ENCODE data around the gene CARMIL1. TPM values are rescaled to one million over a fixed set of nuclear protein-coding genes. Genes with fewer than 3 reads are reported as not detected.
A peak's percentile ranks its signal among the peaks of the same experiment; 100 is the strongest.

The CARMIL1 gene
- polyA plus RNA-seq, 4 donors, result 35.3 to 74.5 (median 47.2) TPM

DNA sequence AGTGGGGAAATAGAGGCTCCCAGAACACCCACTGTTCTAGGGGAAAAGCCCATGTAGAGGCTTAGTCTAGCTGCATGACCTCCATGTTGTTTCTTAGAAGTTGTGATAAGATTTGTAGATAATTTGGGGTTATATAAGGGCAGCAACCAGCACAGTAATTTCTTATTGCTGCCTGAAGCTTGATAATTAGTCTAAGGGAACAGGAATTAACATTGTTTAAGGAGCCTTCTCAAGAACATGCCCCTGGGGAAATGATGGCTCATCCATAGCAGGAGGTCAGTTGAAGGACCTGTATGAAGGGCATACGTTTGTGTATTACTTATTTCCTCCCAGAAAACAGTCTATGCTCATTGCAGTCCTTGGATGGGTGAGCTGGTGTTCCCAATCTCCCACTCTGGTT lies 202.1 kb downstream of the CARMIL1 start:
- DNase-seq, result no peak
- peaks cover 0 to 12% (median 9%) of the 10 kb centered on the region in 3 donors for H3K36me3 ChIP-seq (ENCODE audit: control insufficient read depth in 3 of 3, insufficient read depth in 2 of 3, low read depth in 1 of 3, low read length in 3 of 3)
- no peak overlapping the region for H3K27ac ChIP-seq (ENCODE audit: low read depth in 1 of 3, low read length in 2 of 3)
- H3K4me1 ChIP-seq (ENCODE audit: control insufficient read depth in 3 of 3, insufficient read depth in 2 of 3, low read depth in 1 of 3, low read length in 2 of 3), result peaks cover 0 to 4% (median 0%) of the 10 kb centered on the region in 3 donors
- FAIRE-seq, result no peak
- 81 to 88% (median 85%) methylated on average over 1 of the region's 1 CpG for WGBS, 3 donors
- H3K4me3 ChIP-seq (ENCODE audit: low read depth in 1 of 3, low read length in 3 of 3), result no peak overlapping the region
- H3K27me3 ChIP-seq (ENCODE audit: control insufficient read depth in 3 of 3, insufficient read depth in 3 of 3, low read length in 3 of 3), result no peaks in the 10 kb centered on the region
- H3K9me3 ChIP-seq (ENCODE audit: control insufficient read depth in 2 of 2, insufficient read depth in 1 of 2, low read depth in 1 of 2, low read length in 1 of 2), result no peaks in the 10 kb centered on the region

DNA sequence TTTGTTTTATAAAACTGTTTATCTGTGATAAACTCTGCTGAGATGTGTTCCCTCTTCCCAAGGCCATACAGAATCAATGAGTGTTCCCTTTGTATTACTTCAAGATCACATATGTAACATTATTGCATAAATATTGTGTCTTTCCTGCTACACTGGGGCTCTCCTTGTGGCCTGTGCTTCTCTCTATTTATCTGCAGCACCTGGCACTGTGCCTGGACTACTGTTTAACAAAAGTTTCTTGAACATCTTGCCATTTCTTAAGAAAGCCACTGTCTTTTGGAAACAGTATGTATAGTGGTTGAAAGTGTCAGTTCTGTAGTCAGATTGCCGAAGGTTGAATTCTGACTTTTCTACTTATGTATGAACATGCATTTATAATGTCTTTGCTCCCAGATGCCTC lies 203.8 kb downstream of the CARMIL1 start:
- no peaks in the 10 kb centered on the region for H3K9me3 ChIP-seq (ENCODE audit: control insufficient read depth in 2 of 2, insufficient read depth in 1 of 2, low read depth in 1 of 2, low read length in 1 of 2)
- no peak for FAIRE-seq
- H3K4me1 ChIP-seq (ENCODE audit: control insufficient read depth in 3 of 3, insufficient read depth in 2 of 3, low read depth in 1 of 3, low read length in 2 of 3), result peaks cover 0 to 4% (median 0%) of the 10 kb centered on the region in 3 donors
- H3K27ac ChIP-seq (ENCODE audit: low read depth in 1 of 3, low read length in 2 of 3), result no peak overlapping the region
- peaks cover 0 to 12% (median 10%) of the 10 kb centered on the region in 3 donors for H3K36me3 ChIP-seq (ENCODE audit: control insufficient read depth in 3 of 3, insufficient read depth in 2 of 3, low read depth in 1 of 3, low read length in 3 of 3)
- 80 to 100% (median 92%) methylated on average over 1 of the region's 1 CpG for WGBS, 3 donors
- DNase-seq, result no peak
- H3K27me3 ChIP-seq (ENCODE audit: control insufficient read depth in 3 of 3, insufficient read depth in 3 of 3, low read length in 3 of 3), result no peaks in the 10 kb centered on the region
- no peak overlapping the region for H3K4me3 ChIP-seq (ENCODE audit: low read depth in 1 of 3, low read length in 3 of 3)

DNA sequence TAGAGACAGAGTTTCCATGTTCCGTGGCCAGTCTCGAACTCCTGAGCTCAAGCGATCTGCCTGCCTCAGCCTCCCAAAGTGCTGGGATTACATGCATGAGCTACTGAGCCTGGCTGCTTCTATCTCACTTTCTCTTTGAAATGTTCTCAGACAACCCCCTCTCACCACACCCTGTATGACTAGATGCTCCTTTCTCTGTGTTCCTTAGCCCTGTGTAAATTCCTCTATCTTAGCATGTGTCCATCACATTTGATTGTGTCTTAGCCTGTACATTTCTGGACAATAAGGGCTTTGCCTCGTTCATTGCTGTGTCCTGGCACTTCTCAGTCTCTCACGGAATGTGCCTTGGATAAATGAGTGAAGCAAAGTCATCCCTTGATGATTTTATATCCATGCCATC lies 204.8 kb downstream of the CARMIL1 start:
- Histone ChIP-seq H3K9me3 (ENCODE audit: control insufficient read depth in 2 of 2, insufficient read depth in 1 of 2, low read depth in 1 of 2, low read length in 1 of 2) (no peaks in the 10 kb centered on the region), H3K4me3 (ENCODE audit: low read depth in 1 of 3, low read length in 3 of 3) (no peak overlapping the region), H3K4me1 (ENCODE audit: control insufficient read depth in 3 of 3, insufficient read depth in 2 of 3, low read depth in 1 of 3, low read length in 2 of 3) (peaks cover 0 to 4% (median 0%) of the 10 kb centered on the region in 3 donors), H3K36me3 (ENCODE audit: control insufficient read depth in 3 of 3, insufficient read depth in 2 of 3, low read depth in 1 of 3, low read length in 3 of 3) (peaks cover 0 to 15% (median 12%) of the 10 kb centered on the region in 3 donors), H3K27ac (ENCODE audit: low read depth in 1 of 3, low read length in 2 of 3) (no peak overlapping the region), H3K27me3 (ENCODE audit: control insufficient read depth in 3 of 3, insufficient read depth in 3 of 3, low read length in 3 of 3) (no peaks in the 10 kb centered on the region)
- no peak for DNase-seq
- 91% methylated on average over 5 of the region's 5 CpGs for WGBS, 3 donors
- no peak for FAIRE-seq

DNA sequence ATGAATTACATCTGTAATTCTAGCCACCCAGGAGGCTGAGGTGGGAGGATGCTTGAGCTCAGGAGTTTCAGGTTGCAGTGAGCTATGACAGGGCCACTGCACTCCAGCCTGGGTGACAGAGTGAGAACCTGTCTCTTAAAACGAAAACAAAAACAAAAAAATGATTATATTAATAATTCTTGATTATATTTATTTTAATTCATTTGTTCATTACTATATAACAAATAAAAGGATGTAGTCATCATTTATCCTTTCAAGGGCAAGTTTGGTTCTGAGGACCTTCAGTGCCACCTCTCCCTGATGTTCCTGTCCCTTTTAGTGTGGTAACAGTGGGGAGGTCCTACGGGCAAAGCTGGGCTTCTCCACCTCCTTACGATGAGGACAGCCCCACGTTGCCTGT lies 205.7 kb downstream of the CARMIL1 start:
- Histone ChIP-seq H3K36me3 (ENCODE audit: control insufficient read depth in 3 of 3, insufficient read depth in 2 of 3, low read depth in 1 of 3, low read length in 3 of 3) (peaks cover 0 to 15% (median 12%) of the 10 kb centered on the region in 3 donors), H3K4me1 (ENCODE audit: control insufficient read depth in 3 of 3, insufficient read depth in 2 of 3, low read depth in 1 of 3, low read length in 2 of 3) (peaks cover 0 to 4% (median 0%) of the 10 kb centered on the region in 3 donors), H3K4me3 (ENCODE audit: low read depth in 1 of 3, low read length in 3 of 3) (no peak overlapping the region), H3K27me3 (ENCODE audit: control insufficient read depth in 3 of 3, insufficient read depth in 3 of 3, low read length in 3 of 3) (no peaks in the 10 kb centered on the region), H3K9me3 (ENCODE audit: control insufficient read depth in 2 of 2, insufficient read depth in 1 of 2, low read depth in 1 of 2, low read length in 1 of 2) (no peaks in the 10 kb centered on the region), H3K27ac (ENCODE audit: low read depth in 1 of 3, low read length in 2 of 3) (no peak overlapping the region)
- DNase-seq, result no peak
- no peak for FAIRE-seq
- WGBS, 3 donors, result 82 to 89% (median 89%) methylated on average over 4 of the region's 4 CpGs

DNA sequence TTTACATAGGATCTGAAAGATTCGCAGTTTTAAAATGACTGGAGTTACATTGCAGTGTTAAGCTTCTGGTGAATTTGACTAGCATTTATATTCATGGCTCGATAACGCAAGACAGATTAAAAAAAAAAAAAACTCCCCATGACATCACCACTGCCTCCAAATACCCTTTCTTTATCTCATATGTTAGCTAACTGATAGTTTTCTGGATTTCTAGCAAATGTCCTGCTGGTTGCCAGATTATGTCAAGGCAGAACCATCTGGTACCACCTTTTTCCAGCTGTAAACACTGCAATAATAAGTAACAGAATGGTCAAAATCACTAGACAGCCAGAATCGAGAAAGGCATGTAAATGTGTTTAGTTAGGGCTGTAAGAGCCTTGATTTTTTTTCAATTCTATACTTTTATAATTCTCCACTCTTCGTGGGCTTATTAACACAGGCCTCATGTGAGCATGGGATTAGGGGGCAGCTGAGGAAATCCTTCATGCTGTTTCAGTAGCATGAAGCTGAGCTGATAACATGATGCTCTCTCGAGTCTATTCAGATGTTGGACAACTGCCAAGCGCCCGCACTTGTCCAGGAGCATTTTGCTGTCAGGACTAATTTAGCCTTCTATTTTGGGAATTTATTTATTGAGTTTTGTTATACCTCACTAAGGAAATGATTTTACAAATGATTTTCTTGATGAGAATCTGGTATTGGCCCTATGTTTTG lies 206.8 kb downstream of the CARMIL1 start:
- H3K36me3 ChIP-seq (ENCODE audit: control insufficient read depth in 3 of 3, insufficient read depth in 2 of 3, low read depth in 1 of 3, low read length in 3 of 3), result peaks cover 0 to 17% (median 13%) of the 10 kb centered on the region in 3 donors
- 29 to 45% (median 36%) methylated on average over 8 of the region's 8 CpGs for WGBS, 3 donors
- no peak overlapping the region for H3K27ac ChIP-seq (ENCODE audit: low read depth in 1 of 3, low read length in 2 of 3)
- H3K27me3 ChIP-seq (ENCODE audit: control insufficient read depth in 3 of 3, insufficient read depth in 3 of 3, low read length in 3 of 3), result no peaks in the 10 kb centered on the region
- H3K9me3 ChIP-seq (ENCODE audit: control insufficient read depth in 2 of 2, insufficient read depth in 1 of 2, low read depth in 1 of 2, low read length in 1 of 2), result no peaks in the 10 kb centered on the region
- H3K4me1 ChIP-seq (ENCODE audit: control insufficient read depth in 3 of 3, insufficient read depth in 2 of 3, low read depth in 1 of 3, low read length in 2 of 3), result peaks cover 0 to 4% (median 3%) of the 10 kb centered on the region in 3 donors
- FAIRE-seq, result no peak
- no peak overlapping the region for H3K4me3 ChIP-seq (ENCODE audit: low read depth in 1 of 3, low read length in 3 of 3)
- DNase-seq, result peak in 1 of 2 donors; percentile 39

DNA sequence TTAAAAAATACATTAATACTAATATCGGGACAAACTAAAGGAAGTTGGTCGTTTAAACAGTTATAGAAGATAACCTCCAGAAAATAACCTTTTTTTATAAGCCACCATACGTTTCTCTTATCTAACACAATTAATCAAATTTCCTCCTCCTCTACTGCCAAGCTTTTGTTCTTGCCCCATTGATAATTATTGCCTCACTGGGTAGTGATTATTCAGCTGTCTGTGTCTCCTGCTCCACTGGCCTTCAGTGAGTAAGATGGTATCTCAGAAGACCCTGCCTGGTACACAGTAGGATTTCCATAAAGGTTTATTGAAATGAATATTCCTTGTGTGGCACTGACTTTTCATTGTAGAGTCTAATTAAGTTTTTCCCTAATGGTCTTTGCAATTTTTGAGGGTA lies 207.4 kb downstream of the CARMIL1 start:
- WGBS, 3 donors, result 7 to 56% (median 25%) methylated on average over 3 of the region's 3 CpGs
- DNase-seq, result peak in 1 of 2 donors; percentile 11
- H3K4me3 ChIP-seq (ENCODE audit: low read depth in 1 of 3, low read length in 3 of 3), result no peak overlapping the region

DNA sequence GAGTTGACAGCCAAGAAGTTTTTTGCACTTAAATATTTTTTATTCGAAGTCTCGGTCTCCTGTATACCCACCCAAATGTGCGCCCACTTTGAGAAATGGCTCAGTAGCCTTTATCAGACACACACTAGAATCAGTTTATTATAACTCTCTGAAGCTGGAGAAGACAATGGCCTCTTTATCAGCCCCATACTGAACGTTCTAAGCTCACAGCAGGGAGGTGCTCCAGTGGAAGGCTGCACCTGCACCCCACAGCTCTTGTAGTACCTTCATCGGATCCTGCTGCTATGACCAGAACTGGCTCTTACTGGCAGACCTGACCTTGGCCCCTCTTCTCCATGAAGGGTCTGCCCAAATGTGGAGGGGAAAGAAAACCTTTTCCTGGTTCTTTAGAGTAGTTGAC lies 207.8 kb downstream of the CARMIL1 start:
- H3K4me1 ChIP-seq (ENCODE audit: control insufficient read depth in 3 of 3, insufficient read depth in 2 of 3, low read depth in 1 of 3, low read length in 2 of 3), result peaks cover 0 to 4% (median 3%) of the 10 kb centered on the region in 3 donors
- DNase-seq (peak in 1 of 2 donors; percentile 11), FAIRE-seq (no peak)
- H3K27me3 ChIP-seq (ENCODE audit: control insufficient read depth in 3 of 3, insufficient read depth in 3 of 3, low read length in 3 of 3), result no peaks in the 10 kb centered on the region
- no peak overlapping the region for H3K27ac ChIP-seq (ENCODE audit: low read depth in 1 of 3, low read length in 2 of 3)
- H3K9me3 ChIP-seq (ENCODE audit: control insufficient read depth in 2 of 2, insufficient read depth in 1 of 2, low read depth in 1 of 2, low read length in 1 of 2), result no peaks in the 10 kb centered on the region
- 16 to 64% (median 44%) methylated on average over 5 of the region's 5 CpGs for WGBS, 3 donors
- peaks cover 0 to 17% (median 10%) of the 10 kb centered on the region in 3 donors for H3K36me3 ChIP-seq (ENCODE audit: control insufficient read depth in 3 of 3, insufficient read depth in 2 of 3, low read depth in 1 of 3, low read length in 3 of 3)
- no peak overlapping the region for H3K4me3 ChIP-seq (ENCODE audit: low read depth in 1 of 3, low read length in 3 of 3)

More for the DNA sequence above, 207.4 kb downstream of the CARMIL1 start:
- H3K27me3 ChIP-seq (ENCODE audit: control insufficient read depth in 3 of 3, insufficient read depth in 3 of 3, low read length in 3 of 3), result no peaks in the 10 kb centered on the region
- H3K9me3 ChIP-seq (ENCODE audit: control insufficient read depth in 2 of 2, insufficient read depth in 1 of 2, low read depth in 1 of 2, low read length in 1 of 2), result no peaks in the 10 kb centered on the region
- no peak for FAIRE-seq
- no peak overlapping the region for H3K27ac ChIP-seq (ENCODE audit: low read depth in 1 of 3, low read length in 2 of 3)
- H3K4me1 ChIP-seq (ENCODE audit: control insufficient read depth in 3 of 3, insufficient read depth in 2 of 3, low read depth in 1 of 3, low read length in 2 of 3), result peaks cover 0 to 4% (median 3%) of the 10 kb centered on the region in 3 donors
- peaks cover 0 to 17% (median 10%) of the 10 kb centered on the region in 3 donors for H3K36me3 ChIP-seq (ENCODE audit: control insufficient read depth in 3 of 3, insufficient read depth in 2 of 3, low read depth in 1 of 3, low read length in 3 of 3)

DNA sequence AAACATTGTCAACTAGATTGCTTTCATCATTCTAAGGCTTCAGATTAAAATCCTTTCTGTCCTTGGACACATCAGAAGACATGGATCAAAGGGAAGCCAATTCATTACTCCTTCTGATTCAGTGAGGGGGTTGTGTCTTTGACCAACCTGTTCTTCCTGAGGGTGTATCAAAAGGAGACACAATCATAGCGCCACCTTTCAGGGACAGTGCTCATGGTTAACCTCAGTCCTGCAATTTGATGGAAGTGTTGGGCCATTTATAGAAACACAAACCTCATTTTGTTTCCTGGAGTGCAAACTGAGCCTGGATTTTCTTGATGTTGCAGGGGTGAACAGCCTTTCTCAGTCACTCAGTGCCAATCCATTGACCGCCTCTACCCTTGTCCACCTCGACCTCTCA lies 209.0 kb downstream of the CARMIL1 start:
- 89 to 93% (median 92%) methylated on average over 3 of the region's 3 CpGs for WGBS, 3 donors
- H3K27ac ChIP-seq (ENCODE audit: low read depth in 1 of 3, low read length in 2 of 3), result no peak overlapping the region
- H3K36me3 ChIP-seq (ENCODE audit: control insufficient read depth in 3 of 3, insufficient read depth in 2 of 3, low read depth in 1 of 3, low read length in 3 of 3), result peaks cover 0 to 15% (median 7%) of the 10 kb centered on the region in 3 donors
- no peaks in the 10 kb centered on the region for H3K9me3 ChIP-seq (ENCODE audit: control insufficient read depth in 2 of 2, insufficient read depth in 1 of 2, low read depth in 1 of 2, low read length in 1 of 2)
- no peaks in the 10 kb centered on the region for H3K27me3 ChIP-seq (ENCODE audit: control insufficient read depth in 3 of 3, insufficient read depth in 3 of 3, low read length in 3 of 3)
- no peak for DNase-seq
- peaks cover 0 to 4% (median 3%) of the 10 kb centered on the region in 3 donors for H3K4me1 ChIP-seq (ENCODE audit: control insufficient read depth in 3 of 3, insufficient read depth in 2 of 3, low read depth in 1 of 3, low read length in 2 of 3)
- no peak overlapping the region for H3K4me3 ChIP-seq (ENCODE audit: low read depth in 1 of 3, low read length in 3 of 3)
- no peak for FAIRE-seq
